Transverse colon (tissue), 4 donors: ENCODE results near the gene ABCB8. TPM values are rescaled to one million over a fixed set of nuclear protein-coding genes. Genes with fewer than 3 reads are reported as not detected.

Source experiments
- DNase-seq: peaks from one replicate; pipeline ENCODE4 v3.0.0-alpha.2; 2019
- H3K27ac ChIP-seq, 4 donors: fragments of 200-600 bp; sonication (generic); 2 replicates each; pipeline ENCODE4 v1.5.1; 2016 to 2018; ENCODE audit warnings: inconsistent platforms in 4 of 4
- H3K27me3 ChIP-seq: fragments of 200-600 bp; sonication (generic); 2 replicates; pipeline ENCODE4 v1.5.1; 2017; ENCODE audit warnings: inconsistent platforms
- H3K36me3 ChIP-seq, 4 donors: fragments of 200-600 bp; sonication (generic); 2 replicates each; pipeline ENCODE4 v1.5.1; 2017 to 2019; ENCODE audit warnings: inconsistent platforms in 4 of 4
- H3K4me1 ChIP-seq, 4 donors: fragments of 200-600 bp; sonication (generic); 2 replicates each; pipeline ENCODE4 v1.5.1; 2017 to 2020; ENCODE audit warnings: inconsistent platforms in 4 of 4
- H3K4me3 ChIP-seq, 4 donors: fragments of 200-600 bp; sonication (generic); 1 replicate in 1 of 4; 2 replicates in 3 of 4; pipeline versions ENCODE4 v1.5.1 to v1.6.1; 2017 to 2019; ENCODE audit warnings: inconsistent platforms in 4 of 4
- H3K9me3 ChIP-seq, 2 donors: fragments of 200-600 bp; sonication (generic); 2 replicates each; pipeline ENCODE4 v1.5.1; 2017 to 2019; ENCODE audit warnings: inconsistent platforms in 2 of 2
- CTCF ChIP-seq, 5 experiments: fragments of 200-600 bp in 3 of 5; fragments of 450-650 bp in 2 of 5; sonication (generic) in 3 of 5; IDR thresholded peaks; 1 replicate in 2 of 5; 2 replicates in 3 of 5; pipeline ENCODE4 v1.5.1; 2016 to 2017; ENCODE audit warnings: antibody characterized with exemption in 5 of 5, inconsistent platforms in 3 of 5, mild to moderate bottlenecking in 2 of 5, moderate library complexity in 1 of 5
- EP300 ChIP-seq: sonication (generic); formaldehyde crosslinking; IDR thresholded peaks from one replicate; pipeline ENCODE4 v1.6.1; 2017; ENCODE audit warnings: antibody characterized with exemption, low read depth
- POLR2A ChIP-seq: fragments of 450-650 bp; IDR thresholded peaks from one replicate; pipeline ENCODE4 v1.6.1; 2016; ENCODE audit warnings: antibody characterized with exemption, mild to moderate bottlenecking, moderate library complexity
- POLR2AphosphoS5 ChIP-seq, 3 donors: sonication (generic); formaldehyde crosslinking; IDR thresholded peaks; one replicate each; pipeline ENCODE4 v1.6.1; 2016; ENCODE audit warnings: antibody characterized with exemption in 3 of 3
- WGBS, 2 donors: methylation state at CpG; one replicate each; pipeline ENCODE4 v1.1.5; 2018; ENCODE audit warnings: low coverage in 1 of 2; 5-methylcytosine and 5-hydroxymethylcytosine counted together
- in situ Hi-C, 4 donors: fragments of 200-750 bp; cut with MboI; loops; one replicate each; pipeline versions ENCODE4 v1.15.0 to v1.15.1; 2017; ENCODE audit warnings: low sequenced_read_pairs in 3 of 4, low pct_ligation_motif_present in 1 of 4, low pct_unique_long_range_greater_than_20kb in 1 of 4
- intact Hi-C: fragments of 100-400 bp; cut with DNase I; formaldehyde crosslinking; loops from one replicate; pipeline ENCODE4 v1.15.1; 2023; ENCODE audit warnings: low total_unique reads
- total RNA-seq, 4 donors: library from RNA; depleted of rRNA; stranded (reverse); fragments of >200 nt; gene quantifications; one replicate each; pipeline ENCODE4 v1.1.0, GENCODE V29; 2016

The ABCB8 gene
- total RNA-seq, 4 donors from 2014 or later, result 33.3 to 76.4 (median 51.4) TPM

GRCh38 chr7:151043959-151044358 lies 15.7 kb downstream of the ABCB8 start:
- Histone ChIP-seq H3K4me1 (peaks cover 0 to 14% (median 7%) of the 10 kb centered on the region in 4 donors), H3K9me3 (no peaks in the 10 kb centered on the region), H3K36me3 (no peaks in the 10 kb centered on the region), H3K27ac (no peak overlapping the region), H3K4me3 (no peak overlapping the region), H3K27me3 (no peaks in the 10 kb centered on the region)
- no peak for DNase-seq
- 89% methylated on average over 20 of the region's 20 CpGs; no CpG with 5 or more reads in 1 of the 2 donors for WGBS, 2 donors
- TF ChIP-seq POLR2AphosphoS5 (IDR thresholded peaks at IDR 0.05) (no peak), EP300 (no peak), POLR2A (no peak), CTCF (IDR thresholded peaks at IDR 0.05) (no peak)
- intact Hi-C loops, result no loop called here
- in situ Hi-C loops, result no loop called here

GRCh38 chr7:151045262-151045661 lies 17.0 kb downstream of the ABCB8 start:
- Histone ChIP-seq H3K4me1 (peaks cover 0 to 7% (median 1%) of the 10 kb centered on the region in 4 donors), H3K4me3 (no peak overlapping the region), H3K27ac (no peak overlapping the region), H3K27me3 (peaks cover under 1% of the 10 kb centered on the region), H3K9me3 (no peaks in the 10 kb centered on the region), H3K36me3 (no peaks in the 10 kb centered on the region)
- intact Hi-C loops, result no loop called here
- no peak for DNase-seq
- in situ Hi-C loops, result no loop called here
- 90% methylated on average over 11 of the region's 11 CpGs; no CpG with 5 or more reads in 1 of the 2 donors for WGBS, 2 donors
- TF ChIP-seq POLR2A (no peak), POLR2AphosphoS5 (IDR thresholded peaks at IDR 0.05) (no peak), CTCF (IDR thresholded peaks at IDR 0.05) (no peak), EP300 (no peak)

- H3K27ac ChIP-seq, result no peak overlapping the region
- H3K36me3 ChIP-seq, result no peaks in the 10 kb centered on the region
- peaks cover 7% of the 10 kb centered on the region for H3K27me3 ChIP-seq
- in situ Hi-C loops, result no loop called here
- intact Hi-C loops, result no loop called here
- H3K9me3 ChIP-seq, result no peaks in the 10 kb centered on the region
- peaks cover 0 to 10% (median 4%) of the 10 kb centered on the region in 4 donors for H3K4me1 ChIP-seq
- WGBS, 2 donors, result 88% methylated on average over 9 of the region's 9 CpGs; no CpG with 5 or more reads in 1 of the 2 donors
- no peak for DNase-seq
- TF ChIP-seq EP300, result no peak
- H3K4me3 ChIP-seq, result no peak overlapping the region
Observed at GRCh38 chr7:151045967-151046366, 17.7 kb downstream of the ABCB8 start.

- peaks cover 8% of the 10 kb centered on the region for H3K27me3 ChIP-seq
- peaks cover 0 to 16% (median 8%) of the 10 kb centered on the region in 4 donors for H3K4me1 ChIP-seq
- TF ChIP-seq CTCF (IDR thresholded peaks at IDR 0.05) (no peak), POLR2A (no peak), POLR2AphosphoS5 (IDR thresholded peaks at IDR 0.05) (no peak), EP300 (no peak)
- in situ Hi-C loops (no loop called here), intact Hi-C loops (no loop called here)
- no peaks in the 10 kb centered on the region for H3K36me3 ChIP-seq
- no peak overlapping the region for H3K27ac ChIP-seq
- H3K4me3 ChIP-seq, result no peak overlapping the region
- no peak for DNase-seq
- WGBS, 2 donors, result 0 to 63% methylated on average over 1 to 14 of the region's 14 CpGs
- no peaks in the 10 kb centered on the region for H3K9me3 ChIP-seq
Observed at GRCh38 chr7:151046603-151047573, 18.6 kb downstream of the ABCB8 start.
